NCI-H748 treated with DMSO at 0.1 percent for 48 hours (cell line): Measurements from ENCODE around the gene LRRN3.
"Not testable (repeated sequence)": the region's sequence is repeated elsewhere in the genome, so short reads cannot be mapped to it uniquely, and the experiment has no call there.

Experiments
- DNase-seq: peaks from one replicate; lab custom pipeline; 2025; lab: John Stamatoyannopoulos, UW

Gene LRRN3

DNA sequence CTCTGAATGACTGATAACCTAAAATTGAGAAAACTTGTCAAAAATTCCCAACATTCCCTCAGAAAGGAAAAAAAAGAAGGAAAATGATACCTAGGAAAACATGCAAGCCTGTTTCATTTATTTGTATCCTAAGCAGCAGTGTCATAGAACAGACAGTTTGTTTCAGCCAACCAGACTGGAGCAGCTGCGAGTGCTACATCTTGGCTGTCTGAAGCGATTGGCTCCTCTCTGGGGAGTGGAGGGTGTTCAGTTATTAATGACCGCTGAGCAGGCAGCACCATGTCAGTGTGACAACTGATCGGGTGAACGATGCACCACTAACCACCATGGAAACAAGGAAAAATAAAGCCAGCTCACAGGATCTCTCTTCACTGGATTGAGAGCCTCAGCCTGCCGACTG lies at the start of gene LRRN3:
LRRN3 (plus strand) TSS at position 282 of the 400 bp plus-strand sequence. CDS start 31,646 bp downstream, outside the sequence.
- DNase-seq: peak; percentile 82

DNA sequence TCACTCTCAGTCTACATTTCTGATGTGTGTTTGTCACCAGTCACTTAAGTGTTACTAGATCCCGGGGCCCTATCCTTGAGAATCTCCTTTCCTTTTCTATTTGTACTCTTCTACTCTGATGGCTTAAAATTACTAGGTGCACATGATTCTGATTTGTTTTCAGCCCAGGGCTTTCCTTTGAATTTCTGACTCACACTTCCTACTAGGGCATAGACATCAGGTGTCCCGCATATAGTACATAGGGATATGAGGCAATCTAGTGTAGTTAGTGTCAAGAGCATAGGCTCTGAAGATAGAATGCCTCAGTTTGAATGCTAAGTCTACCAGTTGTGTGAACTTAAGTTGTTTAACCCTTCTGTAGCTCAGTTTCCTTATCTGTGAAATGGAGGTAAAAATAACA lies 49.4 kb upstream of the LRRN3 start:
- no peak for DNase-seq

DNA sequence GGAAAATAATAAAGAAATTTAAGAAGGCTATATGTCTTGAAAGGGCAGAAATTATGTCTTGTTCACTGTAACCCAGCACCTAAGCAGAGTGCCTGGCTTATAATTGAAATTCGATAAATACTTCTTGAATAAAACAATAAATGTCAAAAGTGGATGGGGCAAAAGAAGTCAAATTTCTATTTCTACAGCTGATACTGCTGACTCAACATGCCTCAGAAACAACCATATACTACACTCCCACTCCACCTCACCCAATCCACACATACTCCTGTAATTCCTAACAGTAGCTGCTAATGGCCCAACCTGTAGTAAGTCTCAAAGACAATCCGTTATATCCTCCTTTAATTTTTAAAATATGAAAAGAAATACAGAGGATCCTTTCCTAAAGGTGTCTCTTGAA lies 48.1 kb upstream of the LRRN3 start:
- no peak for DNase-seq

DNA sequence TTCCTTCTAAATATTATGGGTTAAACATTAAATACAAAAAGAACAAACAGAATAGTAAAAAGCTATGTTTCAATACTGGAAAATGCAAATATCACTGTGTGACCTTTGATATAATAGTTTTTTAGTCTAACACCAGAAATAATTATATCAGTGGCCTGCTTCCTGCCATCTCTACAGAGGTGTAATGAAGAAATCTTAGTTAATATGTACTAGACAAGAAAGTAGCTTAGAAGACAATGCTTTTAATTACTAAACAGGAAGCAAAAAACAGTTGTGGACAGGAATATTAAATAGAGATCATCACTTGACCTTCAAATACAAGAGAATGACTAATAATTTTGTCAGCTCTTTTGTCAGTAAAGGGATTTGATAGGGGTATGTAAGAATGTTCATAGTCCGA lies 47.4 kb upstream of the LRRN3 start:
- DNase-seq: no peak

DNA sequence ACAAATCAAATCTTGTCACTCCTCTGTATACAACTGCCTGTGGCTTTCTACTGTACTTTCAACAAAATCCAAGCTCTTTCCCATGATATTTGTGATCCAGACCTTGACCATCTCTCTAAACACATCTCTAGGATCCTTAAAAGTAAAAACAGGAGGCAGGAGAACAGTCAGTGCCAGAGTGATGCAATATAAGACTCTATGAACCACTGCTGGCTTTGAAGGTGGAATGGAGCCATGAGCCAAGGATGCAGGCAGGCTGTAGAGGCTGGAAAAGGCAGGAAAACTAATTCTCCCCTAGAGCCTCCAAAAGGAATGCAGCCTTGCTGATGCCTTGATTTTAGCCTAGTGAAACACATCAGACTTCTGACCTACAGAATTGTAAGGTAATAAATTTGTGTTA lies 45.5 kb upstream of the LRRN3 start:
- DNase-seq: no peak

DNA sequence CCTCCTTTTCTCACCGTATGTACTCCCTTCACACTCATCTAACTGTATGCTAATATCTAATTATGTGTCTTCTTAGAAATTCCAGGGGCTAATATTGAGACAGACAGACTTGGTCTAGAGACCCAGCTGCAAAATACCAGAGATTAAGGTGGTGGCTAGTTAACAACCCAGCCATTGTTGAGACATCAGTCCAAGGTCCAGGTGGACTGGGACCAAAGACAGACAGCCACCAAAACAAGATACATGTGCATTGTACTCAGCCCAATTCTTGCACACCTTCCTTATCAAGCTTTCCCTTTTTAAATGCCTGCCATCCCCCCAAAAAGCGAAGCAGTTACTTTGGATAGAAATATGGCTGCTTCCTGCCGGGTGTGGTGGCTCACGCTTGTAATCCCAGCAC lies 43.3 kb upstream of the LRRN3 start:
- DNase-seq: no peak

DNA sequence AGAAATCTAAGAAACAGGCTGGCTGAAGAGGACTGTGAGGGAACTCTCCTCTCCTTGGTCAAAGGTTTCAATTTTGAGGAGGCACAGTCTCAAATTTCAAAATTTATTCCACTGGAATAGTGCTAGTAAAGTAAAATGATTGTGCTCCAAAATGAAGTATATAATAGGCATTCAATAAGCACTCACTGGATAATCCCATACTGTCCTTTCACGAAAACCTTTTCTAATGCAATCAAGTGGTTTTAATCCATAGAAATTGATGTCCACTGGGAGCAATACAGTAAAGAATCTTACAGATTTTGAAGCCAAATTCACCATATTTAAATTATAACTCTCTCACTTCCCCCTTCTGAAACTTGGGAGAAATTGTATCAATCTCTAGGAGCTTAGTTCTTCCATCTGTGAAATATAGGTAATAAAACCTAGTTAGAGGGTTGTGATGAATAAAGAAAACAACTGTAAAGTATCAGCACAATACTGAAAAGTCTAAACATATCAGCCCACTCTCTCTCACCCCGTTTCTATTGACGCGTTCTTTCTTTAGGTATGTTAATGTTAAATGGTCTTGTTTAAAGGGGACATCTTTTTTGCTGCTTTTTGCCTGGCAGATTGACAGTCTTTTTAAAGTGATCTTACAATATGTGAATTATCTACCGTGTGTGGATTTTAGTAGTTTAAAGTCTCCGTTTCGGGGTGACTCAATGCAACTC lies 40.8 kb upstream of the LRRN3 start:
- DNase-seq: no peak

DNA sequence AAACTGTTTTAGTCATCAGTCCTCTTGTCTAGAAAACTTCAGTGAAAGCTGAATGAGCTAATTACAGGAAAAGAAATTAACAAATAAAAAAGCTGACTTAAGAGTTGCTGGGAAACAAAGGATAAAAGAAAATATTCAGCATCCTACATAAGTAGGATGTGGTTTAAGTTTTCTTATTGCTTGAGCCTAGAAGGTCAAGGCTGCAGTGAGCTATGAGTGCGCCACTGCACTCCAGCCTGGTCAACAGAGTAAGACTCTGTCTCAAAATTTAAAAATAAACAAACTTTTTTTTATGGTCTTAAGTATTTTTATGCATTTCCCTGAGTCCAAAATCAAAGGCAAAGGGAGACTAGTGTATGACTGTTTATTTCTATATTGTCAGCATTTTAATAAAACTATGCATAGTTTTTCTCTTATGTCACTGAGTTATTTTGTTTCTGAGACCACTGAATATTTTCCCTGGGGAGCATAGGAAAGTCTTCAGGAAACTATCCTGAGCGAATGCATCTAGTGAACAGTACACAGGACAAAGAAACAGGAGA lies 40.0 kb upstream of the LRRN3 start:
- DNase-seq: no peak

DNA sequence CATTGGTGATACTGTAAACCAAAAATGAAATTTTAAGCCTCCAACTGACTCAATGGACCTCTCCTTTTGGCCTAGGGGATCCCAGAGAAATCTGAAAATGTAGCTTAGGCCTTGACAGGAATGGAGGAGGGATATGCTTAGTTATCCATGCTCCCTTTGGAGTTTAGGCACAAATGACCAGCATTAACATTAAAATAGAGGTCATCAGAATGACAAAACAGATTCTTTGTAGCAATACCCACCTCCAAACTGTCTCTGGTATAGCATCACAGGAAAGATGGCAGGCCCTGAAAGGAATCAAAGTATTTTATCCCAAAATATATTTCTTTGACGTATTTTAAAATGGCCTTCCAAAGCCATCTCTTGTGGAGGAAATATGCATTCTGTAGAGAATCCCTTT lies 39.1 kb upstream of the LRRN3 start:
- DNase-seq: no peak

DNA sequence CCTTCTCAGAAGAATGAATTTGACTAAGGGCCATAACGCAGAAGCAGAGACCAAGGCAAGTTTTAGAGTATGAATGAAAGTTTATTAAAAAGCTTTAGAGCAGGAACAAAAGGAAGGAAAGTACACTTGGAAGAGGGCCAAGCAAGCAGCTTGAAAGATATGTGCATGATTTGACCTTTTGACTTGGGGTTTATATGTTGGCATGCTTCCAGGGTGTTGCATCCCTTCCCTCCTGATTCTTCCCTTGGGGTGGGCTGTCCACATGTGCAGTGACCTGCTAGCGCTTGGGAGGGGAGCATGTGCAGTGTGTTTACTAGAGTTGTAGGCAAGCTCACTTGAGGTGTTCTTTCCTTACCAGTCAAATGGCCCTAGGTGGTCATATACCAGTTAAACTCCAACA lies 37.9 kb upstream of the LRRN3 start:
- no peak for DNase-seq

DNA sequence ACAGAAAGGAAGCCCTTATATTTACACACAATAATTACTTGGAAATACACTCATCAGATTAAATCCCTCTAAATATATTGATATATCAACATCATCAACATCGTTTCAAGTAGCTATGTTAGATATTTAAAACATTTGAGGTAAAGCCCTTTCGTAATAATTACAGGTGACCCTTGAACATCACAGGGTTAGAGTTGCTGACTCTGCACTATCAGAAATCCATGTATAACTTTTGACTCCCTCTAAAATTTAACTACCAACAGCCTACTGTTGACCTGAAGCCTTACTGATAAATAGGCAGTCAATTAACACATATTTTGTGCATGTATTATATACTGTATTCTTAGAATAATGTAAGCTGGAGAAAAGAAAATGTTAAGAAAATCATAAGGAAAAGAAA lies 34.6 kb upstream of the LRRN3 start:
- no peak for DNase-seq

DNA sequence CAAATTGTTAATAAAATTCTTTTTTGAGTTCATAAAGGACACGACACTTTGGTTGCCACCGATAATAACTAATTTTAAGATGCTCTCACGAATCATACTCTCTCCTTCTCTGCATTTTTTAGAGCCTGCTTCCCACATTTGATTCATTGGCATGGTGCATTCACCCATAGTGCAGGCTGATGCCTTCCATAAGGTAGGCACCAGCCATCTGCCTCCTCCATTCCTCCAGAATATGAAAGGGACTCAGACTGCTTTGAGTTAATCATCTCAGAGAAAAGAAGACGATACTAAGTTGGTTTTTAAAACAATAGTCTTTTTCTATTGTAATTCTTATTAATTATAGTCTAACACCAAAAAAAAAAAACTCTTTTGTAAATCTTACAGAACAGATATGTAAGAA lies 33.9 kb upstream of the LRRN3 start:
- no peak for DNase-seq

DNA sequence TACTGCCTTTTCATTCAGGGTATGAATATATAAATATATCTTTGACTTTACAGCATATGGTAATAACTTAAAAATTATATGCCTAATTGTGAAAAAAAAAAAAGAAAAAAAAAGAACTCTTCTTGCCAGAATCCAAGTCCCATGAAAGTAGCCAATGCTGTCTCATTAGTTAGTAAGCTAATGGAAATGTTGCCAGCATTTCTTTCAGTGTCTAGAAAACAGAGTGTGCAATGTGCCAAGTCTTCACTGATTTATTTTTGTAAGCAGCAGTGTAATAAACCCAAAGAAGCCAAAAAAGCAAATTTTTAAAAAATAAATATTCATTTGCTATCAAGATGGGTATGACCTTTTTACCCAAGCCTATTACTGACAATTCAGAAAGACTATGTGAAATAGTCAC lies 31.1 kb upstream of the LRRN3 start:
- DNase-seq: no peak

DNA sequence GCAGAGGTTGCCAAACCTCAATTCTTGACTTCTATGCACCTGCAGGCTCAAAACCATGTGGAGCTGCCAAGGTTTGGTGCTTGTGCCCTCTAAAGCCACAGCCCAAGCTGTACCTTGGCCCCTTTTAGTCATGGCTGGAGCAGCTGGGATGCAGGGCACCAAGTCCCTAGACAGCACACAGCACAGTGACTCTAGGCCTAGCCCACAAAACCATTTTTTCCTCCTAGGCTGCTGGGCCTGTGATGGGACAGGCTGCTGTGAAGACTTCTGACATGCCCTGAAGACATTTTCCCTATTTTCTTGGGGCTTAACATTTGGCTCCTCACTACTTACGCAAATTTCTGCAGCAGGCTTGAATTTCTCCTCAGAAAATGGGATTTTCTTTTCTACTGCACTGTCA lies 27.8 kb upstream of the LRRN3 start:
- DNase-seq: no peak

DNA sequence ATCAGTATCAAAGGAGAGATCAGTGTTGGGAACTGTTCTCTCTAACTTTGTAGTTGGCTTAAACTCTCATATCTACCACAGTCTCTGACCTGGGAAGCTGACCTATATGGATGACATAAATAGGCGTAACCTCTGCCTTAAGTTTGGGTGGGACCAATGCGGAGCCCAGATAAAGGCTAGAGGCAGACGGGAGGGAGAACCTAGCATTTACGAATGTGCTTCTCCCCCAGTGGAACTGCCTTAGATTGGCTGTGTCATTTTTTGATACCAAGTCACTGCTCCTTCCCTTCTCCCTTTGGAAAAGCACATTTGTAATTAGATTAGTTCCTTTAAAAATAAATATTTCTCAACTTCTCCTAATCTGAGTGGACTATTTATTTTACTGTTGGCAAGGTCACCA lies 23.7 kb upstream of the LRRN3 start:
- no peak for DNase-seq

DNA sequence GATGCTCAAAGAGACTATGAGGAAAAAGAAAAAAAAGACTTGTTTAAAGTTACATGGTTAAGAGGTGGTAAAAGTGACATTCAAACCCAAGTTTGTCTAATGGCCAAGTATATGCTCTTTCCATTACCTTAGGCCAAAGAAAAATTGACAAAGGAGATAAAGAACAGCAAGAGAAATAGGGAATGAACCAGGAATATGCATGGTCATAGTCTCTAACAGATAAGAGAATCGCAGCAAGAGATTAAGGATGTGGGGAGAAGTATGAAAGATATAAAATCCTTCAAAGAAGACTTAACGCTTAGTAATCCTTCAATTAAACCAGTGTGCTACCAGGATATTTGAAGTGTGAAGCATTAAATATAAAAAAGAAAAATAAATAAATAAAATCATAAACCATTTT lies 23.2 kb upstream of the LRRN3 start:
- no peak for DNase-seq

DNA sequence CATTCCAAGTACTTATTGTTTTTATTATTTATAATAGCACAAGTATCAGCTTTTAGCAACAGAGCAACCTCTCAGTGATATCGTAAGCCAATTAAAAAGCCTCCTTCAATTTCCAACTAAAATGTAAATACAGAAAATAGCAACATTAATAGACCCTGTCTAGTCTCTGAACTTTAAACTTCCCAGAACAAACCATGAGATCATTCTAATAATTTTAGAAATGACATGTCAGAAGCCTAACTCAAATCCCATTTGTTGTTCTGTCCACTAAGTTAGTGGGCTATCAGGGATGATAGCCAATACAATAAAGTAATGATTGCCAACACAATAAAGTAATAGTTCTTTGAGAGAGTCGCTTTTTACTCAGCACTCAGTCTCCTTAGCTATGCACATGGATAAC lies 22.3 kb upstream of the LRRN3 start:
- DNase-seq: no peak

DNA sequence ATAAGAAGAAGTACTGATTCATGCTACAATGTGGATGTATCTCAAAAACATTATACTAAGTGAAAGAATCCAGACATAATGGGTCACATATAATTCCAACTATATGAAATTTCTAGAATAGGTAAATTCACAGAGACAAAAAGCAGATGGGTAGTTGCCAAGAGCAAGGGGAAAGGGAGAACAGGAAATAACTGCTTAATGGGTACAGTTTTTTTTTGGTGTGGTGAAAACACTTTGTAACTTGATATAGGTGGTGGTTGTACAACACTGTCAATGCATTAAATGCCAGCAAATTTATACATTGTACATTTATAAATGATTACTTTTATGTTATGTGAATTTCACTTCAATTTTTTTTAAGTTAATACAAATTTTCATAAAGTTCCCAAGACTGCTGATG lies 19.4 kb upstream of the LRRN3 start:
- DNase-seq: peak; percentile 19

DNA sequence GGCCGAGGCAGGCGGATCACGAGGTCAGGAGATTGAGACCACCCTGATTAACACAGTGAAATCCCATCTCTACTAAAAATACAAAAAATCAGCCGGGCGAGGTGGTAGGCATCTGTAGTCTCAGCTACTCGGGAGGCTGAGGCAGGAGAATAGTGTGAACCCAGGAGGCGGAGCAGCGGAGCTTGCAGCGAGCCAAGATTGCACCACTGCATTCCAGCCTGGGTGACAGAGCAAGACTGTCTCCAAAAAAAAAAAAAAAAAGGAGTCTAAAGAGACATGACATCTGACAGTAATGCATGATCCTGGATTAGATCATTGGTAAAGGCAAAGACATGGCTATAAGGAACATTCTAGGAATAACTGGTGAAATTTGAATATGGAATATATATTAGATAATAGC lies 18.3 kb upstream of the LRRN3 start:
- DNase-seq: not testable (repeated sequence)

DNA sequence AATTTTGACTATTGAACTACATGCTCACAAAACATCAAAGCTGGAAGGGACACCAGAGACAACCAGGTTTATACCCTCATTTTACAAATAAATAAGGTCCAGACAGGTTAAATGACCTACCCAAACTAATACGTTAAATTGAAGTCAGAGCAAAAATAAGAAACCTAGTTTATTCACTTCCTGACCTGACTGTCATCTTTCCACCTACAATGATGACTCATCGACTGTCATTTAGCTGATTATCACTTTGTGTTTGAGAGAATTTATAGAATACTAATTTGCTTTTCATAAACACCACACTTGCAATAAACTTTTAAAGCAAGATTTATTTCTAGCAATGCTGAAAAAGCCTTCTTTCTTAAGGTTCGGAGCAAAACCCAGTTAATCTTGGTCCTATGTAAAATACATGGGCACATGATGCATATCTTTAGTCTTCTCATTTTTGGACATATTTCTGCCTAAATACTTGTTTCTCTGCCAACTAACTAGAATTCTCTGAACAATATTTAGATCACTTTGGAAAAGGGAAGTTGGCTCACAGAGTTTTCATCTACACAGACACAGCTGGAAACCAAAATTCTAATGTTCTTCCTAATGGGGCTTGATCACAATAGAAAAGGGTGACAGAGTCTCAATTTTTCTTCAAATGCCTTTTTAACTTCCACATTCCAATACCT lies 16.7 kb upstream of the LRRN3 start:
- no peak for DNase-seq

DNA sequence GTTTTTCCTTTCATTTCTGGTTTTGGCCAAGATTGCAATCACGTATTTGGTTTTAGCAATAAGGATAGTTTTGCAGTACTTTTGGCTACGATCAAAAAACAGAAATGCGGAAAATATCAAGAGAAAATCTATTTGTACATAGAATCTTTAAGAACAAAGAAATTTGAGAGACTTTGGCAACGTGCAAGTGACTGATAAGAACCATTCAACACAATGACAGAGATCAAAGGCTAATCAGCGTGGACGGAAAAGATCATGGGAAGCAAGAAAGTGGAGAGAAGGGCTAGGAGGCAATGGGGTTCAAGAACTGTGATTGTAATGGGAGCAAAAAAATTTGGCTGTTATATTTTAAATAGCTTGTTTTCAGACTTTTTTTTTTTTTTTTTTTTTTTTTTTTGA lies 16.2 kb upstream of the LRRN3 start:
- DNase-seq: no peak

DNA sequence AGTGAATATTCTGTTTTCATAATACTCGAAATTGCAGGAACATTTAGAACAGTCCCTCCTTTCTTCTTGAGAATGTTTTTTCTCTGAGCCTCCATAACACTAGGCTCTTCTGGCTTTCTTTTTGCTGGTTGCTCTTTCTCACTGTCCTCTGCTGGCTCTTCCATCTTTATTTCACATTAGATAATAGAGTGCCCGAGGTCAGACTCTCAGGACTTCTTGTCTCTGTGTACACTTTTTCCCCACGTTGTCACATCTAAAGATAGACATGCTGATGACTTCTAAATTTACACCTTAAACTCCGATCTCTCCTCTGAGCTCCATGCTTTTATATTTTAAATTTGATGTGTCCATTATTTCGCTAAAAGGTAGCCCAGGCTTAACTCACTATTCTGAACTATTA lies 15.4 kb upstream of the LRRN3 start:
- no peak for DNase-seq

DNA sequence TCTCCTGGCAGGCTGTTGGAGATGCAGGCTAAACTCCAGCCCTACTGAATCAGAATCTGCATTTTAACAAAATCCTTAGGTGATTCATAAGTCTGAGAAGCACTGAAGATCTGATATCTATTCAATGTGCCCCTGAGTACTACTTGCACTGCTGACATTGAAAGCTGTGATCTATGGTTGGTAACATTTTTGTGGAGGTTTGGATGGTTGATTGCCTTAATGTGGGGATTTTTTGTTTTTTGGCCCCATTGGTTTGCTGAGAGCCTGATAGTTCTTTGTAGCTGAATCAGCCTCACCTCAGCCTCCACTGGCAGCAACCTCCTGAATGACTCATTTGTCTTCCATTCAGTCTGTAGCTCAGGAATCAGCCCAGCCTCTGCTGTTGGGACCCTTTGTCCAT lies 14.7 kb upstream of the LRRN3 start:
- no peak for DNase-seq

DNA sequence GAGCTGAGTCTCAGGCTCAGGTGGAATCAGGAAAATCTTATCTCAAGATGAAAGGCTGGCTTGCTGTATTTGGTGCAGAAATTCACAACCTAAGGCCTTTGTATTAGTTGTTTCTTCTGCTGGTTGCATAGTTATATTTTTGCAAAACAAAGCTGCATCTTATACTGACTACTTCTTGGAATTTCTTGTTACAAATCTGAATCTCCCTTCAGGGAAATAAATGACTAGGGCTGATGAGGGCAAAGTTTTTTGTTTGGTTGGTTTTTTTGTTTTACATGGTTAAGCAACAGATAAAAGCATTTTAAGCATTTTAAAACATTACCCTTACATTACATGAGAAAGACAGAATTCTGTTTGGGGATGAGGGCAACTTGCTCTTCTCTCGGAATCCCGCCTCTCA lies 13.9 kb upstream of the LRRN3 start:
- DNase-seq: no peak
